ENCODE data around the gene LRIT1. TPM values are rescaled to one million over a fixed set of nuclear protein-coding genes. Genes with fewer than 3 reads are reported as not detected.

Gene LRIT1
- total RNA-seq, 1 experiment from 2014 or later, result not detected

GRCh38 chr10:84230359-84230758 is 11.0 kb downstream of the LRIT1 start:
- peaks cover 29% of the 10 kb centered on the region for H3K27me3 ChIP-seq (ENCODE audit: insufficient read depth, low read length)

More at GRCh38 chr10:84230359-84230758, 11.0 kb downstream of the LRIT1 start:
- H3K9me2 ChIP-seq (ENCODE audit: insufficient read depth), result no peaks in the 10 kb centered on the region
- H2AFZ ChIP-seq (ENCODE audit: low read depth, low read length, poor library complexity, severe bottlenecking), result no peak overlapping the region
- H3K4me3 ChIP-seq (replicated peaks in 1 of 2; ENCODE audit: low read depth in 1 of 2, low read length in 2 of 2), result no peak overlapping the region
- RAD21 ChIA-PET (ENCODE audit: low non-redundant PET in 1 of 2, low total read pairs in 2 of 2, uncharacterized antibody in 2 of 2, unreplicated experiment in 2 of 2), result no interaction called here
- POLR2A ChIA-PET, result no interaction called here
- H3K4me2 ChIP-seq (ENCODE audit: low read length), result no peak overlapping the region
- H3K36me3 ChIP-seq (ENCODE audit: control insufficient read depth in 1 of 2, insufficient read depth in 2 of 2, low read length in 2 of 2), result no peaks in the 10 kb centered on the region
- H4K20me1 ChIP-seq (ENCODE audit: insufficient read depth), result no peaks in the 10 kb centered on the region
- no peaks in the 10 kb centered on the region for H3K4me1 ChIP-seq (ENCODE audit: control insufficient read depth in 1 of 2, insufficient read depth in 2 of 2, low read length in 2 of 2)
- H3K9ac ChIP-seq (ENCODE audit: low read length), result no peak overlapping the region
- DNase-seq (ENCODE audit: low read depth, low spot score) (no peak), ATAC-seq (no peak)
- intact Hi-C loops (cut with micrococcal nuclease), result no loop called here
- H3K79me2 ChIP-seq (ENCODE audit: insufficient read depth, low read length), result no peaks in the 10 kb centered on the region
- CTCF ChIA-PET, result no interaction called here
- no peak overlapping the region for H3K27ac ChIP-seq (ENCODE audit: low read depth, low read length)
- no peaks in the 10 kb centered on the region for H3K9me3 ChIP-seq (ENCODE audit: control insufficient read depth in 1 of 2, insufficient read depth in 1 of 2, low read depth in 1 of 2, low read length in 2 of 2)
- no TSS peak for BruUV-seq (replicated peaks)
- no peak for TF ChIP-seq ZNF274 (IDR thresholded peaks at IDR 0.05; ENCODE audit: low read depth, low read length)
- TF ChIP-seq YY1 (IDR thresholded peaks at IDR 0.05; ENCODE audit: extremely low read depth, insufficient replicate concordance, low read depth, low read length), result no peak
- TF ChIP-seq CTCF (IDR thresholded peaks at IDR 0.05 in 2 of 3, conservative IDR thresholded peaks at IDR 0.05 in 1 of 3; ENCODE audit: borderline replicate concordance in 1 of 3, insufficient read depth in 1 of 3, low read depth in 2 of 3, low read length in 2 of 3), result no peak
- TF ChIP-seq POLR2A (IDR thresholded peaks at IDR 0.05; ENCODE audit: borderline replicate concordance, extremely low read depth, insufficient read depth, insufficient read length), result no peak
- TF ChIP-seq JUND (IDR thresholded peaks at IDR 0.05), result no peak
- no peak for TF ChIP-seq RAD21 (IDR thresholded peaks at IDR 0.05; ENCODE audit: low read depth)
- no peak for TF ChIP-seq POLR2AphosphoS5 (IDR thresholded peaks at IDR 0.05; ENCODE audit: low read depth, low read length)
- TF ChIP-seq MAX (IDR thresholded peaks at IDR 0.05), result no peak

All from HCT116 (cell line).